HFFc6 (cell line): ENCODE results near the gene KIF26A. TPM values are rescaled to one million over a fixed set of nuclear protein-coding genes. Genes with fewer than 3 reads are reported as not detected.

ENCODE experiments used
- DNase-seq: peaks from one replicate; pipeline ENCODE4 v3.0.0-alpha.2; 2018
- H3K27ac Mint-ChIP-seq: 2 replicates; pipeline ENCODE4 v1.8.0; 2020; ENCODE audit warnings: mild to moderate bottlenecking, mixed read lengths
- H3K27me3 Mint-ChIP-seq: 2 replicates; pipeline ENCODE4 v1.8.0; 2021; ENCODE audit warnings: mild to moderate bottlenecking, moderate library complexity, mixed read lengths; ENCODE audit not compliant: insufficient read depth
- H3K36me3 Mint-ChIP-seq: 2 replicates; pipeline ENCODE4 v1.8.0; 2021; ENCODE audit warnings: low read depth, mixed read lengths
- H3K4me1 Mint-ChIP-seq: 2 replicates; pipeline ENCODE4 v1.8.0; 2020; ENCODE audit warnings: low read depth, mixed read lengths
- H3K4me3 Mint-ChIP-seq: 2 replicates; pipeline ENCODE4 v1.8.0; 2020; ENCODE audit warnings: mild to moderate bottlenecking, moderate library complexity, mixed read lengths
- H3K9me3 Mint-ChIP-seq: 2 replicates; pipeline ENCODE4 v1.8.0; 2020; ENCODE audit warnings: mild to moderate bottlenecking, mixed read lengths
- total RNA-seq, 6 experiments: library from RNA; stranded (reverse); fragmentation: NEBNext Ultra II Directional; extraction: Animal tissue kit (Norgen Biotek cat#: 25700); gene quantifications; 2 replicates in 1 of 6; 3 replicates in 5 of 6; pipeline ENCODE4 v1.2.3, GENCODE V29; 2021
- TF ChIP-seq, protein P1 (sequence below): fragments of 200-600 bp; sonication (generic); IDR thresholded peaks from 2 replicates; pipeline ENCODE4 v1.5.0; 2021; ENCODE audit warnings: antibody characterized with exemption, mild to moderate bottlenecking

Gene KIF26A
- total RNA-seq, 6 experiments from 2014 or later: 0.07 to 0.09 TPM; not detected in 4

DNA sequence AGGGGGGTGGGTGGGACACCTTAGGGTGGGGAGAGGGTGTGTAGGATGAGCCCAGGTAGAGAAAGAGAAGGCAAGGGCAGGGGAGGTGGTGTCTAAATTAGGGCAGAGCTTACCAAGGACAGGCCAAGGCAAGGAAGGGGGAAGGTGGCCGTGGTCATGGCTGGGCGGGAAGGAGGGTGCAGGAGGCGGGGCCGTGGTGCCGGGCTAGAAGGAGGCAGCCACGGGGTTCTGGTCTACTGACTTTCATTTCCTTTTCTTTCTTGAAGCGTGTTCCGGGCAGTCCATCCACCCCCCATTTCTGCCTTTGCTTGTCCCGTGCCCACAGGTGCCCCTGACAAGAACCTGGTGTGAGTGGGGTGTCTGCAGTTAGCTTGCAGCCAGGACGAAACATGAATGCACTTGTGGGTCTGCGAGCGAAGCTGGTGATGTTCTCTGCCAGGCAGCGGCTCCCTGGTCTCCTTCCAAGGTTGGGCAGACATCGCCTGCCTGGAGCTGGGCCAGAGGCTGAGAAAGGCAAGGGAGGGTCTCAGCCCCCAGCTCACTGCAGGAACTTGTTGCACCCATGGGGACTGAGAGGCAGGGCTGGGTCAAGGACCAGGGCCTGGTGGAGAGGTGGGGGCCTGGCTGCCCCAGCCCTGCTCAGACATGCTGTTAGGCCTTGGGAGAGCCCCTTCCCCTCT lies 58.2 kb downstream of the KIF26A start:
- TF ChIP-seq, protein P1, sequence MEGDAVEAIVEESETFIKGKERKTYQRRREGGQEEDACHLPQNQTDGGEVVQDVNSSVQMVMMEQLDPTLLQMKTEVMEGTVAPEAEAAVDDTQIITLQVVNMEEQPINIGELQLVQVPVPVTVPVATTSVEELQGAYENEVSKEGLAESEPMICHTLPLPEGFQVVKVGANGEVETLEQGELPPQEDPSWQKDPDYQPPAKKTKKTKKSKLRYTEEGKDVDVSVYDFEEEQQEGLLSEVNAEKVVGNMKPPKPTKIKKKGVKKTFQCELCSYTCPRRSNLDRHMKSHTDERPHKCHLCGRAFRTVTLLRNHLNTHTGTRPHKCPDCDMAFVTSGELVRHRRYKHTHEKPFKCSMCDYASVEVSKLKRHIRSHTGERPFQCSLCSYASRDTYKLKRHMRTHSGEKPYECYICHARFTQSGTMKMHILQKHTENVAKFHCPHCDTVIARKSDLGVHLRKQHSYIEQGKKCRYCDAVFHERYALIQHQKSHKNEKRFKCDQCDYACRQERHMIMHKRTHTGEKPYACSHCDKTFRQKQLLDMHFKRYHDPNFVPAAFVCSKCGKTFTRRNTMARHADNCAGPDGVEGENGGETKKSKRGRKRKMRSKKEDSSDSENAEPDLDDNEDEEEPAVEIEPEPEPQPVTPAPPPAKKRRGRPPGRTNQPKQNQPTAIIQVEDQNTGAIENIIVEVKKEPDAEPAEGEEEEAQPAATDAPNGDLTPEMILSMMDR: no peak
- peaks cover 26% of the 10 kb centered on the region for H3K9me3 Mint-ChIP-seq
- H3K4me3 Mint-ChIP-seq: no peak overlapping the region
- H3K36me3 Mint-ChIP-seq: no peaks in the 10 kb centered on the region
- DNase-seq: no peak
- no peaks in the 10 kb centered on the region for H3K4me1 Mint-ChIP-seq
- H3K27me3 Mint-ChIP-seq: peaks cover 3% of the 10 kb centered on the region
- H3K27ac Mint-ChIP-seq: no peak overlapping the region

DNA sequence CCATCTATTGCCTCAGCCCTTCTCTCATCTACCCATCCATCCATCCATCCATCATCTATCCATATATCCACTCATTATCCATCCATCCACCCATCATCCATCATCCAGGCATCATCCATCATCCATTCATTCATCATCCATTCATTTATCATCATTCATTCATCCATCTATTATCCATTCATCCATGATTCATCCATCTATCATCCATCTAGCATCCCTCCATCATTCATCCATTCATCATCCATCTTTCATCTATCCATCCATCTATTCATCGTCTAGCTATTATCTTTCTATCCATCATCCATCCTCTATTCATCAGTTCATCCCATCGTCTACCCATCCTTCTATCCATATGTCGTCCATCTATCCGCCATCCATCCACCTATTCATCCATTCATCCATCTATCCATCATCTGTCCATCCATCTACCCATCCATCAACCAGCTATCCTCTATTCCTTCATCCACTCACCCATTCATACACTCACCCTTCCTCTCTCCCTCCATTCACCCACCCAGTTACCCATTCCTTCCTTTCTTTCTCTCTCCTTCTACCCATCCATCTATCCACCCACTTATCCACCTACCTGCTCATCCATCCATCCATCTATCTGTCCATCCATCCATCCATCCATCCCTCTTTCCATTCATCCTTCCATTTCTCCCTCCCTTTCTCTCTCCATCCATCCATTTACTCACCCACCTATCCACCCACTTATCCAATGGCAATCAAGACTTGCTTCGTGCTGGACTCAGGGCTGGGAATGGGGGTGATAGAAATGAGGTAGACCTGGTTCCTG lies 59.3 kb downstream of the KIF26A start:
- peaks cover 28% of the 10 kb centered on the region for H3K9me3 Mint-ChIP-seq
- no peak overlapping the region for H3K4me3 Mint-ChIP-seq
- H3K27ac Mint-ChIP-seq: no peak overlapping the region
- peaks cover 3% of the 10 kb centered on the region for H3K27me3 Mint-ChIP-seq
- TF ChIP-seq, protein P1: no peak
- H3K36me3 Mint-ChIP-seq: no peaks in the 10 kb centered on the region
- H3K4me1 Mint-ChIP-seq: no peaks in the 10 kb centered on the region
- no peak for DNase-seq

DNA sequence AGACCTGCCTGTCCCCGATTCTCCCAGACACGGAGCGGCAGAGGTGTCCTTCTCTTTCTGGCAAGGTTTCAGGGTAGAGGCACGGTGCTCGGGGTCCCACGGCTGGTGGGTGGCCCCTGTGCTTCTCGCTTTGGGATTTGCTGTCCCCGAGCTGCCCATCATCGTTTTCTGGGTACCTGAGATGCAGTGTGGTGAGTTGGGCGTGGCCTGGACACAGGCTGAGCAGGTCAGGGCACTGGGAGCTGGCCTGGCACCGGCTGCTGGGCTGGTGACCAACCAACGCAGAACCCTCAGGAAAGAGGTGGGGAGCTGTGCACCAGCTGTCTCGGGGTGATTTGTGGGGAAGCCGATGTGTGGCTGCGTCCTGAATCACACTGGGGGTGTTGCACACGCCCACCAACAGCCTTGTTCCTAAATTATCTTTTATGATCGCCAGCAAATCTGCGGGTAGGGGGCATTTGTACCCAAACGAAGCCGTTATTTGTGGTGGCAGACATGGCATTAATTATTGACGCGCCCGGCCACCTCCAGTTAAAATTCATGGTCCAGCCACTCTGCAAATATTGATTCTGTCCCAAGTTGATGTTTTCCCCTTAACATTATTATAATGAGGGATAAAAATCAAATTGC lies 61.0 kb downstream of the KIF26A start:
- no peaks in the 10 kb centered on the region for H3K36me3 Mint-ChIP-seq
- H3K4me3 Mint-ChIP-seq: no peak overlapping the region
- TF ChIP-seq, protein P1: no peak
- H3K27me3 Mint-ChIP-seq: peaks cover 3% of the 10 kb centered on the region; the same call in 1 of the 2 replicates
- no peak for DNase-seq
- no peak overlapping the region for H3K27ac Mint-ChIP-seq
- H3K9me3 Mint-ChIP-seq: peaks cover 27% of the 10 kb centered on the region
- H3K4me1 Mint-ChIP-seq: no peaks in the 10 kb centered on the region

DNA sequence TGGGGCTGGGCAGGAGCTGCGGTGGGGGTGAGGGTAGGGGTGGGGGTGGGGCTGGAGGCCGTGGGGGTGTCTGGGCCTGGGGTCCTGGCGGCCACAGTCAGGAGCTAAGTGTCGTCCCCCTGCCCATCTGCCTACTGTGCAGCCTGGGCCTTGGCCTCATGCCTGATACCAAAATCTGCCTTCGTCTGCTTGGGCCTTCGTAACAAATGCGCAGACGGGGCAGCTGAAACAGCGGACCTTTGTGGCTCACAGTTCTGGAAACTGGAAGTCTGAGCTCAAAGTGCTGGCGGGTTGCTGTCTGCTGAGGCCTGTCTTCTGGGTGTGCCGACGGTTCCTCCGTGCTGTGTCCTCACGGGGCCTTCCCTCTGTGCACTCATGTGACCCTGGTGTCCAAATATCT lies 61.7 kb downstream of the KIF26A start:
- TF ChIP-seq, protein P1: no peak

DNA sequence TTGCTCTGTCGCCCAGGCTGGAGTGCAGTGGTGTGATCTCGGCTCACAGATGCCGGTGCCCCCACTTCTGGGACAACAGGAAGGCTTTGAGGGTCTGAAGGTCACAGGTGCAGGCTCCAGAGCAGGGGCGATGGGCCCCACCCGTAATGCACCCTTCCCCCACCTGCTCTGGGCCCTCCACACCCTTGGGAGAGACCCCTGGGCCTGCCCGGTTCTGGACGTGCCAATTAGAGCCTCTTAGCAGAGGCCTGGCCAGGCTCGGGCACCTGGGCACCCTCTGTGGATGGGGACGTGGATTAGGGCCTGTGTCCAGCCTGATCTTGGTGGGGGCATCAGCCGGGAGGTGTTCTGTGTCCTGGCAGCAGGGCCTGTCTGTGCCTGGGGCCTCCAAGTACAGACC lies 62.2 kb downstream of the KIF26A start:
- no peaks in the 10 kb centered on the region for H3K4me1 Mint-ChIP-seq
- DNase-seq: no peak
- TF ChIP-seq, protein P1: no peak
- H3K9me3 Mint-ChIP-seq: peaks cover 22% of the 10 kb centered on the region
- H3K27ac Mint-ChIP-seq: no peak overlapping the region
- no peak overlapping the region for H3K4me3 Mint-ChIP-seq
- H3K27me3 Mint-ChIP-seq: peaks cover 3% of the 10 kb centered on the region; the same call in 1 of the 2 replicates
- no peaks in the 10 kb centered on the region for H3K36me3 Mint-ChIP-seq

More for the DNA sequence above, 61.7 kb downstream of the KIF26A start:
- peaks cover 3% of the 10 kb centered on the region; the same call in 1 of the 2 replicates for H3K27me3 Mint-ChIP-seq
- H3K27ac Mint-ChIP-seq: no peak overlapping the region
- no peak overlapping the region for H3K4me3 Mint-ChIP-seq
- no peaks in the 10 kb centered on the region for H3K36me3 Mint-ChIP-seq
- no peaks in the 10 kb centered on the region for H3K4me1 Mint-ChIP-seq
- no peak for DNase-seq
- peaks cover 22% of the 10 kb centered on the region for H3K9me3 Mint-ChIP-seq
